MCF 10A (cell line): Measurements from ENCODE around the gene NTPCR. TPM values are rescaled to one million over a fixed set of nuclear protein-coding genes. Genes with fewer than 3 reads are reported as not detected.
"Not testable (repeated sequence)": the region's sequence is repeated elsewhere in the genome, so short reads cannot be mapped to it uniquely, and the experiment has no call there.

ENCODE experiments used
- BruUV-seq: library from RNA; stranded (reverse); fragments of 400-500 nt; replicated peaks from 2 replicates; lab custom pipeline; 2021; lab: Mats Ljungman, UMichigan
- CTCF ChIA-PET: fragments of 300-600 bp; sonication (Branson Sonifier 250); formaldehyde crosslinking; extraction: SDS; loops from one replicate; lab custom pipeline; 2021; ENCODE audit warnings: antibody characterized with exemption, inconsistent platforms; lab: Yijun Ruan, JAX
- POLR2A ChIA-PET: fragments of 300-600, 350-650 bp; sonication (Branson Sonifier 250); formaldehyde crosslinking; extraction: SDS; loops from one replicate; lab custom pipeline; 2020; ENCODE audit warnings: antibody characterized with exemption, inconsistent platforms; lab: Yijun Ruan, JAX
- DNase-seq: peaks from one replicate; pipeline ENCODE4 v3.0.0-alpha.2; 2018; ENCODE audit not compliant: unreplicated experiment
- H3K27ac Mint-ChIP-seq: one replicate; pipeline ENCODE4 v1.8.0; 2022; ENCODE audit warnings: mild to moderate bottlenecking, low read depth, mixed read lengths; ENCODE audit not compliant: unreplicated experiment
- H3K27me3 Mint-ChIP-seq: one replicate; pipeline ENCODE4 v1.8.0; 2022; ENCODE audit warnings: mixed read lengths; ENCODE audit not compliant: insufficient read depth, unreplicated experiment
- H3K36me3 Mint-ChIP-seq: one replicate; pipeline ENCODE4 v1.8.0; 2022; ENCODE audit warnings: mild to moderate bottlenecking, moderate library complexity, mixed read lengths; ENCODE audit not compliant: insufficient read depth, unreplicated experiment
- H3K4me1 Mint-ChIP-seq: one replicate; pipeline ENCODE4 v1.8.0; 2022; ENCODE audit warnings: mixed read lengths; ENCODE audit not compliant: insufficient read depth, unreplicated experiment
- H3K4me3 Mint-ChIP-seq: one replicate; pipeline ENCODE4 v1.8.0; 2022; ENCODE audit warnings: mild to moderate bottlenecking, moderate library complexity, mixed read lengths; ENCODE audit not compliant: unreplicated experiment
- H3K9me3 Mint-ChIP-seq: one replicate; pipeline ENCODE4 v1.8.0; 2022; ENCODE audit warnings: mixed read lengths; ENCODE audit not compliant: unreplicated experiment
- CTCF ChIP-seq: fragments of 200-600 bp; IDR thresholded peaks from one replicate; pipeline ENCODE4 v1.8.0; 2022; ENCODE audit warnings: antibody characterized with exemption, mild to moderate bottlenecking; ENCODE audit not compliant: unreplicated experiment
- intact Hi-C: fragments of 100-400 bp; cut with micrococcal nuclease; formaldehyde crosslinking; loops from 2 replicates; pipeline ENCODE4 v1.14.1; 2022
- total RNA-seq: library from RNA; stranded (reverse); gene quantifications from 2 replicates; pipeline ENCODE4 v1.2.3, GENCODE V29; 2022

NTPCR gene
- total RNA-seq, 1 experiment from 2014 or later, result 129 TPM

- BruUV-seq, result no TSS peak
- H3K4me3 Mint-ChIP-seq, result no peak overlapping the region
- H3K27me3 Mint-ChIP-seq, result no peaks in the 10 kb centered on the region
- intact Hi-C loops, result no loop called here
- H3K36me3 Mint-ChIP-seq, result no peaks in the 10 kb centered on the region
- peaks cover 4% of the 10 kb centered on the region for H3K4me1 Mint-ChIP-seq
- H3K27ac Mint-ChIP-seq, result no peak overlapping the region
- H3K9me3 Mint-ChIP-seq, result peaks cover 1% of the 10 kb centered on the region
- POLR2A ChIA-PET, result interaction anchor here (0.6 to 1.1 kb wide), 5 partner anchors 8 to 44 kb away, joined by 3 to 4 read pairs (median 4); no protein-coding TSS in a partner anchor
- DNase-seq, result no peak
- no peak for TF ChIP-seq CTCF
- CTCF ChIA-PET, result interaction anchor here (0.6 to 1.0 kb wide), 4 partner anchors 18 to 1686 kb away, joined by 3 to 4 read pairs (median 3); no protein-coding TSS in a partner anchor
Observed at GRCh38 chr1:232912845-232913580, 37.4 kb upstream of the NTPCR start.

DNA sequence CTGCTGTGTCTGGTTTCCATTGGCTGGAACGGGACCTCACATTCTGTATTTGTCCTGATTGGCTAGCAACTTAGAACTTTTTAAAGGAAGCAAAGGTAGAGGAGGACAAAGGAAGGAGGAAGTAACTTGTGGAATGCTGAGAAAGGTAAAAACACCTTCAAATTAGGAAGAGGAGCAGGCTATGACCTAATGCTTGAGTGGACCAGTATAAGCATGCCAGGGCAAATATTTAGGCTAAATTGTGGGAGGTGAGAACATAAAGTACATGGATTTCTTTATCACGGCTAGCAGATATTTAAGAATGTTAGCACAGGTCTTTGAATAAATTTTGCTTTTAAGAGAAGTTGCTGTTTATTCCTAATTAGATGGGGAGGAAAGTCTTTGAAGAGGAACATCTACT, 36.1 kb upstream of the NTPCR start:
- POLR2A ChIA-PET, result interaction anchor here (1.1 kb wide), 1 partner anchor 45 kb away, joined by 3 read pairs; no protein-coding TSS in a partner anchor
- H3K27me3 Mint-ChIP-seq, intact Hi-C loops, CTCF ChIA-PET, H3K4me3 Mint-ChIP-seq, DNase-seq, H3K36me3 Mint-ChIP-seq, H3K9me3 Mint-ChIP-seq, BruUV-seq, H3K27ac Mint-ChIP-seq, H3K4me1 Mint-ChIP-seq: not testable (repeated sequence)

DNA sequence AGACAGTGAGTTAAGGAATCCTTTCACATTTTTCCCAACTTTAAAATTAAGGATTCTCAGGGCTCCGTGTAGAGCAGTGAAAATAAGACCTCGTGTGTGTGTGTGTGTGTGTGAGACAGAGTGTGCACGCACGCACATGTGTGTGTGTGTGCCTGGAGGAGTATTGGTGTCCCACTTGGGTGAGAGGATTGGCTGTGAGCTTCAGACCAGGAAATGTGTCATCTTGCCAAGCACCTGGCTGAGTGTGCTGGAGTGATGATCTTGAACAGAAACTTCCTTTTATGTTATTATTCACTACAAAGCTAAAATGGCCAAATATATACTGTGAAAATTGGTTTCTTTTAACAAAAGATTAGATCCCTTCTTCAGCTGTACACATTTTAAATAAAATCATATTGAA, 35.2 kb upstream of the NTPCR start:
- CTCF ChIA-PET, result interaction anchor here (0.6 kb wide), 2 partner anchors 27 to 279 kb away, joined by 3 read pairs; no protein-coding TSS in a partner anchor
- no peak overlapping the region for H3K4me3 Mint-ChIP-seq
- no peak overlapping the region for H3K27ac Mint-ChIP-seq
- peaks cover 7% of the 10 kb centered on the region for H3K9me3 Mint-ChIP-seq
- POLR2A ChIA-PET, result no interaction called here
- intact Hi-C loops, result no loop called here
- peaks cover 4% of the 10 kb centered on the region for H3K4me1 Mint-ChIP-seq
- no peaks in the 10 kb centered on the region for H3K36me3 Mint-ChIP-seq
- no TSS peak for BruUV-seq
- DNase-seq, result no peak
- no peaks in the 10 kb centered on the region for H3K27me3 Mint-ChIP-seq
- no peak for TF ChIP-seq CTCF

GRCh38 chr1:232917053-232917452, 33.4 kb upstream of the NTPCR start:
- no TSS peak for BruUV-seq
- no peak for TF ChIP-seq CTCF
- no peak for DNase-seq
- Mint-ChIP-seq H3K4me3 (no peak overlapping the region), H3K27me3 (no peaks in the 10 kb centered on the region), H3K27ac (no peak overlapping the region), H3K4me1 (peaks cover 4% of the 10 kb centered on the region), H3K9me3 (peaks cover 7% of the 10 kb centered on the region), H3K36me3 (no peaks in the 10 kb centered on the region)
- ChIA-PET CTCF (interaction anchor here (0.6 to 1.1 kb wide), 3 partner anchors 10 to 353 kb away, joined by 3 read pairs; no protein-coding TSS in a partner anchor), POLR2A (interaction anchor here (1.0 to 2.0 kb wide), 2 partner anchors 13 to 33 kb away, joined by 4 to 5 read pairs; no protein-coding TSS in a partner anchor)
- intact Hi-C loops, result no loop called here
